ENCODE results near the gene MFAP4. TPM values are rescaled to one million over a fixed set of nuclear protein-coding genes. Genes with fewer than 3 reads are reported as not detected.

MFAP4 gene
- total RNA-seq, 4 donors from 2014 or later: 79.0 to 170 (median 111) TPM

- DNase-seq (ENCODE audit: low spot score): peak; percentile 10
- no peak for TF ChIP-seq CTCF (IDR thresholded peaks at IDR 0.05)
- ATAC-seq (ENCODE audit: low FRiP score): no peak
These were observed 6.3 kb downstream of the MFAP4 start for GRCh38 chr17:19380481-19381301.

- no peak for ATAC-seq (ENCODE audit: low FRiP score)
- TF ChIP-seq CTCF (IDR thresholded peaks at IDR 0.05): no peak
- no peak for DNase-seq (ENCODE audit: low spot score)
These were observed 7.5 kb downstream of the MFAP4 start for GRCh38 chr17:19379361-19380065.

DNA sequence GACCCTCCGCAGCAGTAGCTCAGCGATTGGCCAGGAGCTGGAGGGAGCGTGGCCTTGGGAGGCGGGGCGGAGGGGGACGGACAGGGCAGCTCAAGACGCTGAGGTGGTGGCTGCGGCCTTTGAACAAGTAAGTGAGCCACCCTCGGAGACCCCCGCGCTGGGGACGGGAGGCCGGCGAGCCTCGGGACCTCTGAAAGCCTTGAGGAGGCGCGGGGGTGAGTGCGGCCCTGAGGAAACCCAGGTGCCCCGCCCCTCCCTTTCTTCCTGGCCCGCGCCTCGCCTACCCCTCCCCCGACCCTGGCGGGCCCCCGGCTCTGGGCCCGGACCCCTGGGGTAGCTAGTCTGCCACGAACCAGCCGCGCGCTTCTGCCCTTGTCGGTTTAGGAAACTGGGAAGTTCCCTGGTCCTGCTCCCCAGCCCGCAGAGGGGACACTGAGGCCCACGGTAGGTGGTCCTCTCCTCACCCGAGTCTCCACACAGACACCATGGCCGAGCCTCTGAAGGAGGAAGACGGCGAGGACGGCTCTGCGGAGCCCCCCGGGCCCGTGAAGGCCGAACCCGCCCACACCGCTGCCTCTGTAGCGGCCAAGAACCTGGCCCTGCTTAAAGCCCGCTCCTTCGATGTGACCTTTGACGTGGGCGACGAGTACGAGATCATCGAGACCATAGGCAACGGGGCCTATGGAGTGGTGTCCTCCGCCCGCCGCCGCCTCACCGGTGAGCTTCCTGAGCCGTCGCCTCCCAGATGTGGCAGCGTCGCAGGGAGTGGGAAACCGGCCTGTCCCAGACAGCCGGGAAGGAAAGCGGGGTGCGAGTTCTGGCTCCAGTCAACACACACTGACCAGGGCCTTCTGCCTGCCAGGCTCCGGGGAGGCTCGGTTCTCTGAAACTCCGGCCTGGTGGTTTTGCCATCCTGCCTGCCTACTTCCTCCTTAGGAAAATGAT is 8.3 kb downstream of the MFAP4 start, which contains the start of gene MAPK7:
TSS of gene MAPK7 (plus strand) at position 83 of the 945 bp plus-strand sequence. CDS start at position 486, 403 bp downstream.
- ATAC-seq (ENCODE audit: low FRiP score): peak; percentile 2
- TF ChIP-seq CTCF (IDR thresholded peaks at IDR 0.05): no peak
- no peak for DNase-seq (ENCODE audit: low spot score)

DNA sequence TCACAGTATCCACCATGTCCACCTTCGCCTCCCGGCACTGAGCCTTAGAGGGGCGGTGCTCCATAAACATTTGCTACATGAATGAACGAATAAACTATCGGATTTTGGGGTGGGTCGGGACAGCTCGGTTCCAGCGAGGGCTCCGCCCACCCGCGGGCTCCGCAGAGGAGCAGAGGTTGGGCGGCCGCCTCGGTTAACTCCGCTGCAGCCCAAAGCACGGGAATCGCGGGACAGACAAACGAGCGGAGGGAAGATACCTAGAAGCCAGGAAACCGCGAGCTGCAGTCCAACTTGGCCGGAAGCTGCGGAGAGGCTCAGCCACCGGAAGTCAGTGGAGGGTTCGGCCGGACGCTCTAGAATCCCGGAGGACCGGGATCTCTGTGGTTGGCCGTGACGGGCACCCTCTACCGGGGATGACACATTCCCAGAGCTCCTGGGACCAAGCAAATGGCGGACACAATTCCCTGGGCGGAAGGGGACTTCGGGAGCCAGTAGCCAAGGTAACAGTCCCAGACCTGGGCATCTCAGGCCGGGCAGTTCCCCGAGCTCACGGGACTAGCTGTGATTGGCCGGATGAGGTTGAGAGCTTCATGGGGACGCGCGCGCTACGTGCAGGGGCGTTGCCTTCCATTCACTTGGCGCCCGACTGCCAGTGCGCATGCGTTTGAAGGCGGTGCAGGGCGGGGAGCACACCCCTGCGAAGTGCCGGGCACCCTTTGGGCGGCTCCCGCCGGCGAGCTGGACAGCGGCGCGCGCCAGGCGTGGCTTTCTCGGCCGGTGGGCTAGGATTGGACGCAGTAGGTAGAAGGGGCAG is 9.2 kb downstream of the MFAP4 start:
- DNase-seq (ENCODE audit: low spot score) (peak; percentile 81), ATAC-seq (ENCODE audit: low FRiP score) (peak; percentile 97)
- no peak for TF ChIP-seq CTCF (IDR thresholded peaks at IDR 0.05)

DNA sequence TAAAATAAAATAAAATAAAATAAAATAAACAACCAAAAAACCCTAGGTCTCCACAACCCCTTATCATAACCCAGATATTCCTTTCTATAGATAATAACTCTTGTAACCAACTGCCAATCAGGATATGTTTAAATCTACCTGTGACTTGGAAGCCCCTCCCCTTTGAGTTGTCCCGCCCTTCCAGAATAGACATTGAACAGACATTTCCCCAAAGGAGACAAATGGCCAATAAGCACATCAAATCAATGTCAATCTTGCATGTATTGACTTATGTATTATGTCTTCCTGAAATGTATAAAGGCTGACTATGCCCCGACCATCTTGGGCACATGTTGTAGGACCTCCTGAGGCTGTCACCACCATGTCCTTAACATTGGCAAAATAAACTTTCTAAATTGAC is 10.2 kb downstream of the MFAP4 start:
- TF ChIP-seq CTCF (IDR thresholded peaks at IDR 0.05): no peak
- DNase-seq (ENCODE audit: low spot score): no peak
- no peak for ATAC-seq (ENCODE audit: low FRiP score)

DNA sequence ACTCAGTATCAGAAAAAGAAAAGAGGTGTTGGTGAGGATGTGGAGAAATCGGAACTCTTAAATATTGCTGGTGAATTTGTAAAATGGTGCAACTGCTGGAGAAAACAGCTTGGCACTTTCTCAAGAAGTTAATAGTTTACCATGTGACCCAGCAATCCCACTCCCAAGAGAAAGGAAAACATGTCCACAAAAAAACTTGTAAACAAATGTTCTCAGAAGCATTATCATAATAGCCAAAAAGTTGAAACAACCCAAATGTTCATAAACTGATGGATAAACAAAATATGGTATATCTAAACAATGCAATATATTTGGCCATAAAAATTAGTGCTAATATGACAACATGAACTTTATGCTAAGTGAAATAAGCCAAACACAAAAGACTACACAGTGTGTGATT is 11.3 kb downstream of the MFAP4 start:
- no peak for TF ChIP-seq CTCF (IDR thresholded peaks at IDR 0.05)
- ATAC-seq (ENCODE audit: low FRiP score) (no peak), DNase-seq (ENCODE audit: low spot score) (no peak)
